Measurements from ENCODE around the gene RPL7A.
A peak's percentile ranks its signal among the peaks of the same experiment; 100 is the strongest.

The RPL7A gene

DNA sequence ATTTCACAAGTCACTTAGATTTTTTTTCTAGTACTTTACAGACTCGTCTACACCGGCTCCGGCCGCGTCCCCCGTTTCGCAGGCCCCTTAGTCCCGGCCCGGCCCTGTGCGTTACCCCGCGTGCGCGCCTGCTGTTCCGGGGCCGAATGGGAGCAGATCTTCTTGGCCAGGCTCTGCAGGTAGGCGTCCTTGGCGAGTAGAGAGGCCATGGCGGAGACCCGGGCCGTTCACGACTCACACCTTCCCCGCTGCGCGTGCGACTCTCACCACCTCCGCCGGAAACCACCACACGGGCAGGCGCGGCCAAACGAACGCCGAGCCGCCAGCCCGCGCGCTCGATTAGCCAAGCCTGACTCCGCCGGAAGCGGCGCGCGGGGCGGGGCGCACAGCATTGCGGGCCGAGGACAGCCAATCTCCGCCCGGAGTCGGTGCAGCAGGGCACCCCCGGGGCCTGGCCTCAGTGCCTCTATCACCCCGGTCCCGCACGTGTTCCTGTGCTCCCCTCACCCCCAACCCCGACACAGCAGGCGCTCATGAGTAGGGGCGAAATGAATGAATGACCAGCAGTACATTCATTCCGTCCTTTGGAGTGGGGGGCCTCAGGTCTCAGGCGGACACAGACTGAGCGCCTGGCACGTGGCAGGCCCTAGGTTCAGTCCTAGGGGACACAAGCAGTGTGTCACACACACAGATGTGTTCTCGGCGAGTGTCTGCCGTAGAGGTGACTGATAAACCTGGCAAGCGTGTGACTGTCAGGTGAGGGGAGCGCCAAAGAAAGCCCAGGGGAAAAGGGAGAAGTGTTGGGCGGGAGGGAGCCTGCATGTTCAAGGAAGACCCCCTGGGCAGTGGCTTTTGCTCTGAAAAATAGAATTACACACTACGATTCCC lies 11.8 kb upstream of the RPL7A start, which contains the start of gene SURF6:
SURF6 (minus strand) TSS at position 265 of the 888 bp plus-strand sequence; CDS start at position 209, 56 bp downstream.
- Mint-ChIP-seq H3K36me3 (ENCODE audit: low read depth) (peaks cover 27% of the 10 kb centered on the region), H3K27ac (peak within 1 kb of the TSS; percentile 90), H3K4me1 (ENCODE audit: low read depth) (peaks cover 22% of the 10 kb centered on the region)

DNA sequence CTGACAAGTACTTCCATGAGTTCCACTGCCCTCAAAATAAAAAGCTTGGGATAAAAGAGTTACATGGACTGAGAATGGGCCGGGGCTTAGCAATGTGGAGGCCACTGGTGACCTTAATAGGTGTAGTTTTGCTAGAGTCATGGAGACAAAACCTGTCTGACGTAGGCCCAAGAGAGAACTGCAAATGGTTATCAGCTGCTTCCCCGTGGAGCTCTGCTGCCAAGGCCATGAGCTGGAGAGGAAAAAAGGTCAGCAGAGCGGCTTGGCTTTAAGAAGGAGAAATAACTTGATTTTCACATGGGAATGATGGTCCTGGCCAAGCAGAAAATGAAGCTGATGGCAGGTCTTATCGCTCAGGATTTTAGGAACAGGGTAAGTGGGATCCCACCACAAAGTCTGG lies 8.4 kb upstream of the RPL7A start:
- H3K36me3 Mint-ChIP-seq (ENCODE audit: low read depth), result peaks cover 24% of the 10 kb centered on the region
- H3K9me3 Mint-ChIP-seq, result no peaks in the 10 kb centered on the region
- H3K27ac Mint-ChIP-seq, result peak overlapping the region; percentile 27
- peaks cover 22% of the 10 kb centered on the region for H3K4me1 Mint-ChIP-seq (ENCODE audit: low read depth)
- no peak overlapping the region for H3K4me3 Mint-ChIP-seq
- no peaks in the 10 kb centered on the region for H3K27me3 Mint-ChIP-seq (ENCODE audit: low read depth)

More for the DNA sequence above, 11.8 kb upstream of the RPL7A start, which contains the start of gene SURF6:
- Mint-ChIP-seq H3K9me3 (no peaks in the 10 kb centered on the region), H3K4me3 (peak within 1 kb of the TSS; percentile 95), H3K27me3 (ENCODE audit: low read depth) (no peaks in the 10 kb centered on the region)

- no peaks in the 10 kb centered on the region for H3K9me3 Mint-ChIP-seq
- H3K4me1 Mint-ChIP-seq (ENCODE audit: low read depth), result peaks cover 19% of the 10 kb centered on the region
- peaks cover 26% of the 10 kb centered on the region for H3K36me3 Mint-ChIP-seq (ENCODE audit: low read depth)
- no peak overlapping the region for H3K4me3 Mint-ChIP-seq
- H3K27me3 Mint-ChIP-seq (ENCODE audit: low read depth), result no peaks in the 10 kb centered on the region
- H3K27ac Mint-ChIP-seq, result peak overlapping the region; percentile 55
Observed at GRCh38 chr9:133340256-133340655, 7.8 kb upstream of the RPL7A start.

- H3K9me3 Mint-ChIP-seq, result no peaks in the 10 kb centered on the region
- H3K27me3 Mint-ChIP-seq (ENCODE audit: low read depth), result no peaks in the 10 kb centered on the region
- H3K4me1 Mint-ChIP-seq (ENCODE audit: low read depth), result peaks cover 17% of the 10 kb centered on the region
- peaks cover 26% of the 10 kb centered on the region for H3K36me3 Mint-ChIP-seq (ENCODE audit: low read depth)
- no peak overlapping the region for H3K4me3 Mint-ChIP-seq
- H3K27ac Mint-ChIP-seq, result no peak overlapping the region
Observed at GRCh38 chr9:133340916-133341315, 7.1 kb upstream of the RPL7A start.

- H3K36me3 Mint-ChIP-seq (ENCODE audit: low read depth), result peaks cover 27% of the 10 kb centered on the region
- peaks cover 18% of the 10 kb centered on the region for H3K4me1 Mint-ChIP-seq (ENCODE audit: low read depth)
- H3K27ac Mint-ChIP-seq, result no peak overlapping the region
- no peaks in the 10 kb centered on the region for H3K27me3 Mint-ChIP-seq (ENCODE audit: low read depth)
- H3K4me3 Mint-ChIP-seq, result no peak overlapping the region
- no peaks in the 10 kb centered on the region for H3K9me3 Mint-ChIP-seq
Observed at GRCh38 chr9:133341369-133342068, 6.5 kb upstream of the RPL7A start.

DNA sequence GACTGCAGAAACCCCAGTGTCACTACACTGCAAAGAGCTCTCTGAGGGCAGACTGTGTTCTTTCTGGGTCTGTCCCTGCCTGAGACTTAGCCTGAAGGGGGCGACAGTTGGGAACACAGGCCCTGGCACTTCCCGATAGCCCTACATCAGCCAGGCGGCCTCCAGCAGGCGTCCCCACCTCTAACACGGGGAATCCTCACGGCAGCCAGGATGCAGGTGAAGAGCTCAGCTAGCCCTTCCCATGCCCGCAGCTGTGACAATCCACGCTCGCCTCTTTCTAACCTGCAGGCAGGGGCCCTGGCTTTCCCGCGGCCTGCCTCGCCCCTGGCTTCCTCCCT lies 6.0 kb upstream of the RPL7A start:
- H3K9me3 Mint-ChIP-seq, result no peaks in the 10 kb centered on the region
- H3K4me1 Mint-ChIP-seq (ENCODE audit: low read depth), result peaks cover 23% of the 10 kb centered on the region
- peaks cover 27% of the 10 kb centered on the region for H3K36me3 Mint-ChIP-seq (ENCODE audit: low read depth)
- no peak overlapping the region for H3K27ac Mint-ChIP-seq
- no peak overlapping the region for H3K4me3 Mint-ChIP-seq
- H3K27me3 Mint-ChIP-seq (ENCODE audit: low read depth), result no peaks in the 10 kb centered on the region

DNA sequence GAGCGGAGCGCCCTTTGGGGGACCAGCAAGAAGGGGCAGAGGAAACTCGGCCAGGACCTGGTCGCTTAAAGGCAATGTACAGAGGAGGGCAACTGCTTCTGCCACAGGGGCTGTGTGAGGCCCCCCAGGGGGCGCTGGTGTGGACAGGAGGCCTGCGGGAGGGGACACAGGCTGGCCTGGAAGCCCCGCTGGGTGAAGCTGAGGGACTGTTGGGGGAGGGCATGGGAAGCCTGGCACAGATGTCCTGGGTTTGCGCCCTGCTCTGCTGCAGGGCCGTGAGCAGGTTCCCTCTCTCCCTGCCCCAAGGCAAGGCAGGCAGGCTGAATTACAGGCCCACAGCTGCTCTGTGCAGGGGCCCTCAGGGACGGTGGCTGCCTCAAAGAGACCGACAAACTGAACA lies 5.4 kb upstream of the RPL7A start:
- peaks cover 27% of the 10 kb centered on the region for H3K36me3 Mint-ChIP-seq (ENCODE audit: low read depth)
- H3K27ac Mint-ChIP-seq, result no peak overlapping the region

DNA sequence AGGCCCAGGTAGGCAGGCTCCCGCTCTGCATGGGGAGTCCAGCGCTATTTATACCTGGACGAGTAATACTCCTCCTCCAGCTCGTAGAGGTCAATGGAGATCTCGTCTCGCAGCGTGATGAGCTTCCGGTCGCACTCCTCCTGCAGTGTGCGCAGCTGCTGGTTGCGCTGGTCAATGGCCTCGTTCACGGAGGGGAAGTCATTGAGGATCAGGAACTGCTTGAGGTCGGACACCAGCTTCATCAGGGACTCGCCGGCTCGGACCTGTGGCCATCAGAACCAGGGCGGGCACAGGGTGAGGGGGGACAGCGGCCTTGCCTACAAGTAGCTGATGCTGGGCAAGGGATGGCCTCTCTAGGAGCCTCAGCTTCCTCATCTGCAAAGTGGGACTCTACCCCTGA lies 3.9 kb upstream of the RPL7A start:
- H3K27ac Mint-ChIP-seq, result no peak overlapping the region
- peaks cover 38% of the 10 kb centered on the region for H3K36me3 Mint-ChIP-seq (ENCODE audit: low read depth)
- H3K9me3 Mint-ChIP-seq, result no peaks in the 10 kb centered on the region
- no peaks in the 10 kb centered on the region for H3K27me3 Mint-ChIP-seq (ENCODE audit: low read depth)
- peaks cover 28% of the 10 kb centered on the region for H3K4me1 Mint-ChIP-seq (ENCODE audit: low read depth)
- H3K4me3 Mint-ChIP-seq, result no peak overlapping the region

More for the DNA sequence above, 5.4 kb upstream of the RPL7A start:
- peaks cover 24% of the 10 kb centered on the region for H3K4me1 Mint-ChIP-seq (ENCODE audit: low read depth)
- H3K27me3 Mint-ChIP-seq (ENCODE audit: low read depth), result no peaks in the 10 kb centered on the region
- no peak overlapping the region for H3K4me3 Mint-ChIP-seq
- H3K9me3 Mint-ChIP-seq, result no peaks in the 10 kb centered on the region

DNA sequence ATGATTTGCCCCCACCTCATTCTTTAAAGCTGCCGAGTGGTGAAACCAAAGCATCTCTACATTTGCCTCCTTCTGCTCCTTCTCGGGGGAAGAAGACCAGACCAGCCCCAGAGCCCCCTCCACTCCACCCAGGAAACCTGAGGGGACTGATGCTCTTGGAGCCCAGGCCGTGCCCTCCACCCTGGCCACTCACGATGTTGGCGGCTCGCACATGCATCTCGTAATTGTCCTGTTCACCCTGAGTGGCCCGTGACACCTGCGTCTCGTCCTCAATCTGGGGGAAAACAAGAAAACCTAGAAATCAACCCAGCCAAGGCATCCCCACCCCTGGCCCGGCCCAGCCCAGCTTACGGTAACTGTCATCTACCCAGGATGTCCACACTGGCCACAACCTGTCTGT lies 3.0 kb upstream of the RPL7A start:
- peaks cover 35% of the 10 kb centered on the region for H3K4me1 Mint-ChIP-seq (ENCODE audit: low read depth)
- H3K27me3 Mint-ChIP-seq (ENCODE audit: low read depth), result no peaks in the 10 kb centered on the region
- H3K27ac Mint-ChIP-seq, result no peak overlapping the region
- H3K9me3 Mint-ChIP-seq, result no peaks in the 10 kb centered on the region
- no peak overlapping the region for H3K4me3 Mint-ChIP-seq
- peaks cover 40% of the 10 kb centered on the region for H3K36me3 Mint-ChIP-seq (ENCODE audit: low read depth)

DNA sequence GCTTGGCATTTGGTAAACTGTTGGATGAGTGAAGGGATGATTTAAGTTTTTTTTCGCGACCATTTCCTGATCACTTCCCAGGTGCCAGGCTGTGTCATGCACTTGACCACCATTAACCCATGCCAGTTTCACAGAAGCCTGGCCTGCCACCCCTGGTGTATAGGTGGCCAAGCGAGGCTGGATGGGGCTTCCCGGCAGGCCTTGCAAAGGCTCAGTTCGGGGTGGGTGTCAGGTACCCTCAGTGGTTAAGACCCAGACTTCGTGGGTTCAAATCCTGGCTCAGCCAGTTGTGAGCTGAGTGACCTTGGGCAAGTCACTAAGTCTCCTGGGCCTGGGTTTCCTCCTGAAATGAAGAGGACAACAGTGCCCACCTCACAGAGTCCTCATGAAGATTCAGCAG lies 2.4 kb upstream of the RPL7A start:
- H3K4me1 Mint-ChIP-seq (ENCODE audit: low read depth), result peaks cover 29% of the 10 kb centered on the region
- no peak overlapping the region for H3K27ac Mint-ChIP-seq
- H3K36me3 Mint-ChIP-seq (ENCODE audit: low read depth), result peaks cover 41% of the 10 kb centered on the region
- peak overlapping the region; percentile 31 for H3K4me3 Mint-ChIP-seq
- H3K9me3 Mint-ChIP-seq, result no peaks in the 10 kb centered on the region
- no peaks in the 10 kb centered on the region for H3K27me3 Mint-ChIP-seq (ENCODE audit: low read depth)

GRCh38 chr9:133346021-133346785 lies 1.8 kb upstream of the RPL7A start:
- H3K9me3 Mint-ChIP-seq, result no peaks in the 10 kb centered on the region
- peaks cover 27% of the 10 kb centered on the region for H3K4me1 Mint-ChIP-seq (ENCODE audit: low read depth)
- H3K27me3 Mint-ChIP-seq (ENCODE audit: low read depth), result no peaks in the 10 kb centered on the region
- H3K27ac Mint-ChIP-seq, result peak overlapping the region; percentile 14
- peaks cover 45% of the 10 kb centered on the region for H3K36me3 Mint-ChIP-seq (ENCODE audit: low read depth)
- peak overlapping the region; percentile 98 for H3K4me3 Mint-ChIP-seq

DNA sequence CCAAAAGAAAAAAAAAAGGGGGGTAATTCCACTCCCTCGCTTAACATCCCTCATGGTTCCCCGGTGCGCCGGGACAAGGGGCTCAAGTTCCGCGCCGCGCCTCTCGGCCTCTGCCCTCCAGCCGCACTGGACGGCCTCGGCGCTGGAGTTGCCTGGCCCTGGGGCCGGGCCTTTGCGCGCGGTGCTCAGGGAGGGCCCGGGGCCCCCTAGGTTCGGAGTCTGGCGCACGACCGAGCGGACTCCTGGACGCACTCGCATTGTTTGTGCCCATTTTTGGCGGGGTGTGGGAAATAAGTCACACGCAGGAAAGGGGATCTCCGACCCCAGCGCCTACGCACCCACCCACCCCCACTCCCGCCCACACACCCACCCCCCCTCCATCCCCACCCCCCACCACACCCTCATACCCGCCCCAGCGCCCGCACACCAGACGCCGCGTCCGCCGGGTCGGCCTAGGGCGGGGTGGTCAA lies 468 bp upstream of the RPL7A start:
- Mint-ChIP-seq H3K27ac (peak overlapping the region; percentile 92), H3K4me3 (peak overlapping the region; percentile 98), H3K27me3 (ENCODE audit: low read depth) (no peaks in the 10 kb centered on the region), H3K9me3 (no peaks in the 10 kb centered on the region), H3K36me3 (ENCODE audit: low read depth) (peaks cover 55% of the 10 kb centered on the region), H3K4me1 (ENCODE audit: low read depth) (peaks cover 25% of the 10 kb centered on the region)

- Mint-ChIP-seq H3K9me3 (no peaks in the 10 kb centered on the region), H3K36me3 (ENCODE audit: low read depth) (peaks cover 58% of the 10 kb centered on the region), H3K27me3 (ENCODE audit: low read depth) (no peaks in the 10 kb centered on the region), H3K27ac (peak overlapping the region; percentile 92), H3K4me1 (ENCODE audit: low read depth) (peaks cover 25% of the 10 kb centered on the region), H3K4me3 (peak overlapping the region; percentile 98)
Observed at GRCh38 chr9:133348718-133349573, 928 bp downstream of the RPL7A start.
